GM18858 (cell line): Measurements from ENCODE around the gene DRAP1.
"Not testable (repeated sequence)": the region's sequence is repeated elsewhere in the genome, so short reads cannot be mapped to it uniquely, and the experiment has no call there.

Source experiments
- ATAC-seq: cut with Tn5 transposase; IDR thresholded peaks from one replicate; pipeline ENCODE4 v1.9.1; 2021; ENCODE audit not compliant: unreplicated experiment

Gene DRAP1

DNA sequence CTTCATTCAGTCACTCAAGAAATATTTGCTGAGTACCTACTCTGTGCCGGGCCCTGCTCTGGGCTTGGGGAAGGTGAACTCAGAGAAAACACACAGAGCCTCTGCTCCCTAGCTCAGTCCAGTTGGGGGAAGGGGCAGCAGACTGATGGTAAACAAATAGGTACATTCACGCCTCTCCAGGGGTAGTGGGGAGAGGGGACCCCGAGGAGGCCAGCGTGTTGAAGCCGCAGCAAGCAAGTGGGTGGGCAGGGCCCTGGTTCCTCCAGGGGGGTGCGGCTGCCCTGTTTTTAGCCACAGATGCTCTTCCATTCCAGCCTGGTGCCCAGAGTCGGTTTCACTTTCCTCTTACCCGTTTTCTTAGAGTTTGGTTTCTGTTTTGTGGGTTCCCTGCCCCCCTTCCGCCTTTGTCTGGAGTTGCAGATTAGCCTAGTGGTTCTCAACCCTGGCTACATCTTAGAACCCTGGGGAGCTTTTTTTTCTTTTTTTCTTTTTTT is 8.7 kb downstream of the DRAP1 start:
- ATAC-seq = no peak

- ATAC-seq = no peak
Observed at GRCh38 chr11:65928667-65929066, 9.4 kb downstream of the DRAP1 start.

GRCh38 chr11:65931773-65932557 is 12.7 kb downstream of the DRAP1 start:
- ATAC-seq = no peak

DNA sequence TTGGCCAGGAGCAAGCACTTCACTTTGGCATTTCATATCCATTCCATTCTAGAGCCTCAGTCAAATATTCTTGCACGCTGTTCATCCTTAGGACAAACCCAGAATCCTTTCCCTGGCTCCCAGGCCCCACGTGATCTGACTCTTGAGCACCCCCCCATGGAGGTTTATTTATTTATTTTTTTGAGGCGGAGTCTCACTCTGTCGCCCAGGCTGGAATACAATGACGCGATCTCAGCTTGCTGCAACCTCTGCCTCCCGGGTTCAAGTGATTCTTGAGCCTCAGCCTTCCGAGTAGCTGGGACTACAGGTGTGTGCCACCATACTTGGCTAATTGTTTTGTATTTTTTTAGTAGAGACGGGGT is 13.3 kb downstream of the DRAP1 start:
- no peak for ATAC-seq

- no peak for ATAC-seq
Observed at GRCh38 chr11:65934014-65934413, 14.8 kb downstream of the DRAP1 start.

- no peak for ATAC-seq
Observed at GRCh38 chr11:65937766-65938165, 18.5 kb downstream of the DRAP1 start.

GRCh38 chr11:65941720-65942310 is 22.6 kb downstream of the DRAP1 start:
- no peak for ATAC-seq

DNA sequence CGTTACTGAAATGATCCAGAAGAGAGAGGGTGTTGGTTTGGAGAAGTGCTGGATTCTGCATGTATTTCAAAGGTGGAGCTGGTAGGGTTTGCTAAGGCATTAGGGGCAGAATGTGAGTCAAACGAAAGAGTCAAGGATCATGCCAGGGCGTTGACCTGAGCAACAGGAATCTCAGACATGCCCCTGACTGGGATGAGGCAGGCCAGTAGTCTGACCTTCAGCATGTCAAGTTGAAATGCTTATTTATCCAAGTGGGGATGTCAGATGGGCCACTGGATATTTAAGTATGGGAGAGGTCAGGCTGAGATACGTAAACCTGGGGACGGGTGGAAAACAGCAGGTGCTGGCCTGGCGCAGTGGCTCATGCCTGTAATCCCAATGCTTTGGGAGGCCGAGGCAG is 23.3 kb downstream of the DRAP1 start:
- ATAC-seq = no peak

- no peak for ATAC-seq
Observed at GRCh38 chr11:65944191-65944590, 25.0 kb downstream of the DRAP1 start.

- no peak for ATAC-seq
Observed at GRCh38 chr11:65944767-65945166, 25.5 kb downstream of the DRAP1 start.

DNA sequence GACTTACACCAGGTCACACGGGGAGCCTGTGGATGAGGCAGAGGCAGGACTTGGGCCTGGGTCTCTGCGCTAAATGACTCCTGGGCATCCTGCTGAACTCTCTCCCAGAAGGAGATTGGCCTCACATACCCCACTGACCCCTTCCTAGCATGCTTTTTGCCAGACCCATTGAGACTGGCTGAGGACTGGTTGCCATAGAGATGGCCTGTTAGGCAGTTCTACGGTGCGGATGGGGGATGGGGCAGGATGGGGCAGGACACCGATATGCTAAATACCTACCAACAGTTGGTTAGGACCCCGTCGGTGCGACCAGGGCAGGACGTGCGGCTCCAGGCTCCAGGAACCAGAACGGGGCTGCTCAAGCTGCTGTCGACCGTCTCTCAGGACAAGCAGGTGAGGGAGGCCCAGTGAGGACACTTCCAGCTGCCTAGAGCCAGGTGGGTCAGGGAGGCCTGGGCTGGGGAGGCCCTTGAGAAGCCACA is 26.2 kb downstream of the DRAP1 start, which contains the start of gene TSGA10IP:
TSS of gene TSGA10IP (plus strand) at position 51 of the 482 bp plus-strand sequence. CDS start at position 247, 196 bp downstream.
- no peak for ATAC-seq

GRCh38 chr11:65945941-65946558 is 26.8 kb downstream of the DRAP1 start:
- ATAC-seq = no peak

DNA sequence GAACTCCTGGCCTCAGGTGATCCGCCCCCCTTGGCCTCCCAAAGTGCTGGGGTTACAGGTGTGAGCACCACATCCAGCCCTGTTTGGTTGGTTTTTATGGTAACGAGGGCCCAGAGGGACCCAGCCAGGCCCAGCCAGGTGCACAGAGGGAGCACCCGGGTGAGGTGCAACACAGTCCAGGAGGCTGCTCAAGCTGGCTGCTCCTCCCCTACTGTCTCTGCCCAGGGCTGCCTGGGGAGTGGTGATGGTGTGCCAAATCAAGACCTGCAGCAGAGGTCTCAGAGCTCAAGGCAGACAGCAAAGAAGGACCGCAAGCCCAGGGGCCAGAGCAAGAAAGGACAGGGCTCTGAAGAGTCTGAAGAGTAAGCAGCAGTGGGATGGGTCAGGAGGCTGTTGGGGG is 27.4 kb downstream of the DRAP1 start:
- ATAC-seq = no peak

DNA sequence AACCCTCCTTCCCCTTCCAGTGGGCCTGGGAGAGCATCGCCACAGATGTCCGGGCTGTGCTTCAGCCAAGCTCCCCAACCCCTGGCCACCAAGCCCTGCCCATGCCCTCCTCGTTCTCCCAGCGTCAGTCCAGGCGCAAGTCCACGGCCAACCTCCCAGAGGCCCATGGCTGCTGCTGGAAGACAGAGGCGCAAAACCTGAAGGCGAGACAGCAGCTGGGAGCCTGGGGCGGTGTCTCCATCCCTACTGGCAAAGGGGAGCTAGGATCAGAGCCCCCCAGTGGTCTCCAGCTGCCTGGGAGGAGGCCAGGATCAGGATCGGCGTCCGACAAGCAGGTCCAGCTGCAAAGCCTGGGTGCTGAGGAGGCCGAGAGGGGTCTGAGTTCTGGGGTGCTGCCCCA is 27.9 kb downstream of the DRAP1 start:
- no peak for ATAC-seq

DNA sequence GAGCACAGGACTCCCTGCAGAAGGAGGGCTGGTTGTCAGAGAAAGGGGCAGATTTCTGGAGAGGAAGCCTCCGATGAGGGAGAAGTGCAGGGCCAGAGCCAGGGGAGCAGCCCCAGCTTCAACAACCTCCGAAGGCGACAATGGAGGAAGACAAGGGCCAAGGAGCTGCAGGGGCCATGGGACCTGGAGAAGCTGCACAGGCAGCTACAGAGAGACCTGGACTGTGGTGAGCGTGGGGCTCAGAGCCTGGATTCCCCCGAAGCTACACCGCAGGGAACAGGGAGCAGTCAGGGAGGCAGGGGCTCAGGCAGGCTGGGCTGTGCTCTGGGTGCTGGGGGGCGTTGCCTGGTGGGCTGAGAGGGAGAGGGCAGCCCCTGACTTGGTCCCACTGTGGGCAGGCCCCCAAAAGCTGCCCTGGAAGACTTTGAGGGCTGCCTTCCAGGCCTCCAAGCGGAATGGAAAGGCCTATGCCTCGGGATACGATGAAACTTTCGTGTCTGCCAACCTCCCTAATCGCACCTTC is 28.4 kb downstream of the DRAP1 start:
- no peak for ATAC-seq

DNA sequence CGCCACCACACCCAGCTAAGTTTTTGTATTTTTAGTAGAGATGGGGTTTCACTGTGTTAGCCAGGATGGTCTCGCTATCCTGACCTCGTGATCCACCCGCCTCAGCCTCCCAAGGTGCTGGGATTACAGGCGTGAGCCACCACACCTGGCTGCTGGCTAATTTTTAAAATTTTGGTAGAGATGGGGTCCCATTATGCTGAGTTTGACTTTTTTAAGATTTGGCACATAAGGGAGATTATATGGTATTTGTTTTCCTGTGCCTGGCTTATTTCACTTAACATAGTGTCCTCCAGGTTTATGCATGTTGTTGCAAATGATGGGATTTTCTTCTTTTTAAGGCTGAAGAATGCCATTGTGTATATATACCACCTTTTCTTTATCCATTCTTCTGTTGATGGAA is 31.5 kb downstream of the DRAP1 start:
- ATAC-seq = not testable (repeated sequence)

GRCh38 chr11:65951641-65952040 is 32.4 kb downstream of the DRAP1 start:
- ATAC-seq = not testable (repeated sequence)

- ATAC-seq = no peak
Observed at GRCh38 chr11:65952052-65952521, 32.9 kb downstream of the DRAP1 start.

- ATAC-seq = no peak
Observed at GRCh38 chr11:65953471-65953870, 34.2 kb downstream of the DRAP1 start.

- ATAC-seq = no peak
Observed at GRCh38 chr11:65954771-65955170, 35.5 kb downstream of the DRAP1 start.

GRCh38 chr11:65958291-65958690 is 39.1 kb downstream of the DRAP1 start:
- ATAC-seq = no peak
